ENCODE results near the gene PTPA.

The PTPA gene

DNA sequence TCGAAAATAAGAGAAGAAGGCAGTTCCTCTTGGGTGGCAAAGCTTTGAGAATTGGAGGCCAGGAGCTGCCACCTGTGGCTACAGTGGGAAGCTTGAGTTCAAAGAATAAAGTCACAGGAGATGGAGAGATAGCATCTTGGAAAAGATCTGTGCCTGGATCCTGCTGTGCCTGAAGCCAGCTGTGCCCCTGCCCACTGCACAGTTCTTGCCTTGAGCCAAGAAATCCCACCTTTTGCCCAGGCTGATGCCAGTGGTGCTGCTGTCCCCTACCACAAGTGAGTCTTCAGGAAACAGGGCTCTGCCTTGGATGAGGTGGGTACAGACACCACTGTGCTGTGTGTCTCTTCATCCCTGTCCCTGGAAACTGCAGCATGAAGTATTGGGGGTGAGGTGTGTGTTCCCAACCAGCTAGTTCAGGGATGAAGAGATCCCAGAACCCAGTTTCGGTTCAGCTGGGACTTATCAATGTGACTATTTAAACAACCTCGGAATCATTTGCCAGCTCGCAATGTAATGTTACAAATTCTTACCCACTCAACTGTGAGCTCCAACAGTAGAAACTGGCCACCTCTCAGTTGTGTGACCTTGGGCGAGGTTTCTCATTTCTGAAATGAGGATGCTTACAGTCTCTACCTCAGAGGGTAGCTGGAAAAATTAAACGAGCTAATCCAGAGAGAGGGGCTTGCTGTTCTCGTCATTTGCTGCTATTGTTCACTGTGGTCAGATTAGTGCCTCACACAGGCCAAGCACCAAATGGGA, 61.0 kb downstream of the PTPA start:
- no peak for DNase-seq
- TF ChIP-seq, protein P1, sequence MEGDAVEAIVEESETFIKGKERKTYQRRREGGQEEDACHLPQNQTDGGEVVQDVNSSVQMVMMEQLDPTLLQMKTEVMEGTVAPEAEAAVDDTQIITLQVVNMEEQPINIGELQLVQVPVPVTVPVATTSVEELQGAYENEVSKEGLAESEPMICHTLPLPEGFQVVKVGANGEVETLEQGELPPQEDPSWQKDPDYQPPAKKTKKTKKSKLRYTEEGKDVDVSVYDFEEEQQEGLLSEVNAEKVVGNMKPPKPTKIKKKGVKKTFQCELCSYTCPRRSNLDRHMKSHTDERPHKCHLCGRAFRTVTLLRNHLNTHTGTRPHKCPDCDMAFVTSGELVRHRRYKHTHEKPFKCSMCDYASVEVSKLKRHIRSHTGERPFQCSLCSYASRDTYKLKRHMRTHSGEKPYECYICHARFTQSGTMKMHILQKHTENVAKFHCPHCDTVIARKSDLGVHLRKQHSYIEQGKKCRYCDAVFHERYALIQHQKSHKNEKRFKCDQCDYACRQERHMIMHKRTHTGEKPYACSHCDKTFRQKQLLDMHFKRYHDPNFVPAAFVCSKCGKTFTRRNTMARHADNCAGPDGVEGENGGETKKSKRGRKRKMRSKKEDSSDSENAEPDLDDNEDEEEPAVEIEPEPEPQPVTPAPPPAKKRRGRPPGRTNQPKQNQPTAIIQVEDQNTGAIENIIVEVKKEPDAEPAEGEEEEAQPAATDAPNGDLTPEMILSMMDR (IDR thresholded peaks at IDR 0.05; ENCODE audit: low read depth, low read length, missing control alignments) = no peak
- H3K27me3 ChIP-seq (replicated peaks) = no peaks in the 10 kb centered on the region
- H3K36me3 ChIP-seq (replicated peaks) = peaks cover 9% of the 10 kb centered on the region
- in situ Hi-C loops (cut with HindIII; ENCODE audit: low pct_ligation_motif_present, low sequenced_read_pairs) = loop anchor here (25.0 kb wide), 1 partner anchor 165 kb away; no protein-coding TSS in a partner anchor
- H3K27ac ChIP-seq = no peak overlapping the region
- H3K4me3 ChIP-seq (ENCODE audit: low read depth, low read length) = no peak overlapping the region

GRCh38 chr9:129172816-129173215, 61.6 kb downstream of the PTPA start:
- Histone ChIP-seq H3K27me3 (replicated peaks) (no peaks in the 10 kb centered on the region), H3K36me3 (replicated peaks) (peaks cover 9% of the 10 kb centered on the region), H3K27ac (no peak overlapping the region), H3K4me3 (ENCODE audit: low read depth, low read length) (no peak overlapping the region)
- TF ChIP-seq, protein P1 (IDR thresholded peaks at IDR 0.05; ENCODE audit: low read depth, low read length, missing control alignments) = no peak
- in situ Hi-C loops (cut with HindIII; ENCODE audit: low pct_ligation_motif_present, low sequenced_read_pairs) = loop anchor here (25.0 kb wide), 1 partner anchor 164 kb away; no protein-coding TSS in a partner anchor
- DNase-seq = no peak

GRCh38 chr9:129173296-129174101, 62.3 kb downstream of the PTPA start:
- Histone ChIP-seq H3K36me3 (replicated peaks) (peaks cover 9% of the 10 kb centered on the region), H3K27ac (peak overlapping the region; percentile 97), H3K27me3 (replicated peaks) (no peaks in the 10 kb centered on the region), H3K4me3 (ENCODE audit: low read depth, low read length) (peak overlapping the region; percentile 94)
- in situ Hi-C loops (cut with HindIII; ENCODE audit: low pct_ligation_motif_present, low sequenced_read_pairs) = loop anchor here (25.0 kb wide), 1 partner anchor 164 kb away; no protein-coding TSS in a partner anchor
- no peak for DNase-seq
- TF ChIP-seq, protein P1 (IDR thresholded peaks at IDR 0.05; ENCODE audit: low read depth, low read length, missing control alignments) = no peak

- peak; percentile 84 for DNase-seq
- H3K27ac ChIP-seq = peak overlapping the region; percentile 97
- H3K4me3 ChIP-seq (ENCODE audit: low read depth, low read length) = peak overlapping the region; percentile 94
- in situ Hi-C loops (cut with HindIII; ENCODE audit: low pct_ligation_motif_present, low sequenced_read_pairs) = loop anchor here (25.0 kb wide), 1 partner anchor 163 kb away; no protein-coding TSS in a partner anchor
- no peaks in the 10 kb centered on the region for H3K27me3 ChIP-seq (replicated peaks)
- H3K36me3 ChIP-seq (replicated peaks) = peaks cover 9% of the 10 kb centered on the region
- TF ChIP-seq, protein P1 (IDR thresholded peaks at IDR 0.05; ENCODE audit: low read depth, low read length, missing control alignments) = peak; percentile 89
Measured at GRCh38 chr9:129174102-129174723, 63.0 kb downstream of the PTPA start.

- H3K4me3 ChIP-seq (ENCODE audit: low read depth, low read length) = peak overlapping the region; percentile 94
- peak overlapping the region; percentile 97 for H3K27ac ChIP-seq
- no peaks in the 10 kb centered on the region for H3K27me3 ChIP-seq (replicated peaks)
- peak; percentile 76 for DNase-seq
- in situ Hi-C loops (cut with HindIII; ENCODE audit: low pct_ligation_motif_present, low sequenced_read_pairs) = loop anchor here (25.0 kb wide), 1 partner anchor 162 kb away; no protein-coding TSS in a partner anchor
- peaks cover 9% of the 10 kb centered on the region for H3K36me3 ChIP-seq (replicated peaks)
- TF ChIP-seq, protein P1 (IDR thresholded peaks at IDR 0.05; ENCODE audit: low read depth, low read length, missing control alignments) = peak; percentile 17
Measured at GRCh38 chr9:129174724-129175514, 63.7 kb downstream of the PTPA start.

Data from brain microvascular endothelial cell (primary cell).